ENCODE measurements around the gene ZNF320.
"Not testable (repeated sequence)": the region's sequence is repeated elsewhere in the genome, so short reads cannot be mapped to it uniquely, and the experiment has no call there.

ZNF320 gene

DNA sequence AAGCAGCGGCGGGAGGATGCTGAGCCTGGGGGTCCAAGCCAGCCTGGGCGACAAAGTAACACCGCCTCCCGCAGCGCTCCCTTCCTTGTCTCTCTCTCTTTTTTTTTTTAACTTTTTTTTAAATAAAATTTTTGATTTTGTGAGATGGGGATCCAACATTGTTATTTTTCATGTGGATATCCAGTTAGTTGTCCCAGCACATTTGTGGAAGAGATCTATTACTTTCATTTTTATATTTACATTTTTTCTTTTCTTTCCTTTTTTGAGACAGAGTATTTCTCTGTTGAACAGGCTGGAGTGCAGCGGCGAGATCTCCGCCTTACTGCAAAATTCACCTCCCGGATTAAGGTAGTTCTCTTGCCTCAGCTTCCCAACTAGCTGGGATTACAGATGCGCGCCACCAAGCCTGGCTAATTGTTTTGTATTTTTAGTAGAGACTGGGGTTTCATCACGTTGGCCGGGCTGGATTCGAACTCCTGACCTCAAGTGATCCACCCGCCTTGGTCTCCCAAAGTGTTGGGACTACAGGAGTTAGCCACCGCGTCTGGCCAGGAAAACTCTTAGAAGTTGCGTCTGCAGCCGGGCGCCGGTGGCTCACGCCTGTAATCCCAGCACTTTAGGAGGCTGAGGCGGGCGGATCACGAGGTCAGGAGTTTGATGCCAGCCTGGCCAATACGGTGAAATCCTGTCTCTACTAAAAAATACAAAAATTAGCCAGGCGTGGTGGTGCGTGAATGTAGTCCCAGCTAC, 45.9 kb upstream of the ZNF320 start:
- Histone ChIP-seq H3K36me3 (no peaks in the 10 kb centered on the region), H3K27me3 (no peaks in the 10 kb centered on the region), H3K4me1 (no peaks in the 10 kb centered on the region), H3K4me3 (ENCODE audit: low read depth, low read length) (peak overlapping the region; percentile 81), H3K9me3 (no peaks in the 10 kb centered on the region; the same call in 1 of the 2 replicates)
- TF ChIP-seq, protein P1, sequence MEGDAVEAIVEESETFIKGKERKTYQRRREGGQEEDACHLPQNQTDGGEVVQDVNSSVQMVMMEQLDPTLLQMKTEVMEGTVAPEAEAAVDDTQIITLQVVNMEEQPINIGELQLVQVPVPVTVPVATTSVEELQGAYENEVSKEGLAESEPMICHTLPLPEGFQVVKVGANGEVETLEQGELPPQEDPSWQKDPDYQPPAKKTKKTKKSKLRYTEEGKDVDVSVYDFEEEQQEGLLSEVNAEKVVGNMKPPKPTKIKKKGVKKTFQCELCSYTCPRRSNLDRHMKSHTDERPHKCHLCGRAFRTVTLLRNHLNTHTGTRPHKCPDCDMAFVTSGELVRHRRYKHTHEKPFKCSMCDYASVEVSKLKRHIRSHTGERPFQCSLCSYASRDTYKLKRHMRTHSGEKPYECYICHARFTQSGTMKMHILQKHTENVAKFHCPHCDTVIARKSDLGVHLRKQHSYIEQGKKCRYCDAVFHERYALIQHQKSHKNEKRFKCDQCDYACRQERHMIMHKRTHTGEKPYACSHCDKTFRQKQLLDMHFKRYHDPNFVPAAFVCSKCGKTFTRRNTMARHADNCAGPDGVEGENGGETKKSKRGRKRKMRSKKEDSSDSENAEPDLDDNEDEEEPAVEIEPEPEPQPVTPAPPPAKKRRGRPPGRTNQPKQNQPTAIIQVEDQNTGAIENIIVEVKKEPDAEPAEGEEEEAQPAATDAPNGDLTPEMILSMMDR (IDR thresholded peaks at IDR 0.05; ENCODE audit: low read depth, low read length), result no peak
- DNase-seq, result no peak

GRCh38 chr19:52942386-52943133, 45.1 kb upstream of the ZNF320 start:
- H3K4me1 ChIP-seq, result no peaks in the 10 kb centered on the region
- H3K4me3 ChIP-seq (ENCODE audit: low read depth, low read length), result peak overlapping the region; percentile 81
- peak; percentile 88 for DNase-seq
- H3K9me3 ChIP-seq, result no peaks in the 10 kb centered on the region
- TF ChIP-seq, protein P1 (IDR thresholded peaks at IDR 0.05; ENCODE audit: low read depth, low read length), result no peak
- H3K27me3 ChIP-seq, result no peaks in the 10 kb centered on the region
- no peaks in the 10 kb centered on the region for H3K36me3 ChIP-seq

DNA sequence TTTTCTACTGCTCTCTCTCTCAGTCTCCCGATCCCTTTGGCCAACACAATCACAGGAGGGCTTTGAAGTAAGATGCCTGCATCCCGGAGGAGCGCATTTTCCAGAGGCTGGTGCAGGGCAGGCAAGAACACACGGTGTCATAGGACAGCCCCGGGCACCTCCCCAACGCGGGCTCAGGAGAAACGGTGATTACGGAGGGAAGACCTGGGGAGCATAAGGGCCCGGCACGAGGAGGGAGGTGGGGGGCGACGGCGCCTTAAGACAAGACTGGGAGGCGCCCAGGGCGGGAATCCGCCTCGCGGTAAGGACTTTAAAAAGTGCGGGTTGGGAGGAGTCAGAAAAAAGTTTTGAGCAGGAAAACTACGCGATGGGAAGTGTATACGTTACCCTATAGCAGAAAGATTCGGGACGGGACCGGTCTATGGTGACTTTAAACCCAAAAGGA, 44.5 kb upstream of the ZNF320 start:
- peak overlapping the region; percentile 81 for H3K4me3 ChIP-seq (ENCODE audit: low read depth, low read length)
- no peaks in the 10 kb centered on the region for H3K9me3 ChIP-seq
- no peak for DNase-seq
- H3K27me3 ChIP-seq, result no peaks in the 10 kb centered on the region
- H3K4me1 ChIP-seq, result no peaks in the 10 kb centered on the region
- TF ChIP-seq, protein P1 (IDR thresholded peaks at IDR 0.05; ENCODE audit: low read depth, low read length), result no peak
- H3K36me3 ChIP-seq, result no peaks in the 10 kb centered on the region

DNA sequence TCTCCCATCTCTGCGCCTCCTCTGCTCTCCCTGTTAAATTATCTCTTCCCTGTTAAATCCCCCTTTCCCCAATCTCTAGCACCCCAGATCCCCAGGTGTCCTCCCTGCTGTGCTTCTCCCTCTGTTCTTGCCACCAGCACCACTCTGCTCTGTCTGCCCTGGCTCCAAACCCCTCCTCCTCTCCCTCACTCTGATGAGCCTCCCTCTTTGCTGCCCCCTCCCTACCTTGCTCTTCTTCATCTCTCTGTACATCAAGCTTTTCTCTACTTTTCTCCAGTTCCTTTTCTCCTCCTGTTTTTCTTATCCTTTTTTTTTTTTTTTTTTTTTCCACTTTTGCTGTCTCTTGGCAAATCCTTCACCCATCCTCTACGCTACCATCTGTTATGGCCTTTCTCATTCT, 44.1 kb upstream of the ZNF320 start:
- H3K4me3 ChIP-seq (ENCODE audit: low read depth, low read length), result peak overlapping the region; percentile 81
- not testable (repeated sequence) for H3K27me3 ChIP-seq, H3K36me3 ChIP-seq, H3K9me3 ChIP-seq, DNase-seq, H3K4me1 ChIP-seq

DNA sequence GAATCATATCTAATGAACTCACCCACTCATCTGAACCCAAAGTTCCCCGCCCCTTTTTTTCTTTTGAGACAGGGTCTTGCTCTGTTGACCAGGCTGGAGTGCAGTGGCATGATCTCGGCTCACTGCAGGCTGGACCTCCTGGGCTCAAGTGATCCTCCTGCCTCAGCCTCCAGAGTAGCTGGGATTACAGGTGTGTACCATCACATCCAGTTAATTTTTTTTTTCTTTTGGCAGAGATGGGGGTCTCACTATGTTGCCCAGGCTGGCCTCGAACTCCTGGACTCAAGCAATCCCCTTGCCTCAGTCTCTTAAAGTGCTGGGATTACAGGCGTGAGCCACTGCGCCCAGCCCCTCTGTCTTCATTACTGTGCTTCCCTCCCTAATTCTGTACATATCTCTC, 43.5 kb upstream of the ZNF320 start:
- H3K36me3 ChIP-seq; H3K4me3 ChIP-seq (ENCODE audit: low read depth, low read length); H3K27me3 ChIP-seq; H3K4me1 ChIP-seq; H3K9me3 ChIP-seq; DNase-seq: not testable (repeated sequence)

DNA sequence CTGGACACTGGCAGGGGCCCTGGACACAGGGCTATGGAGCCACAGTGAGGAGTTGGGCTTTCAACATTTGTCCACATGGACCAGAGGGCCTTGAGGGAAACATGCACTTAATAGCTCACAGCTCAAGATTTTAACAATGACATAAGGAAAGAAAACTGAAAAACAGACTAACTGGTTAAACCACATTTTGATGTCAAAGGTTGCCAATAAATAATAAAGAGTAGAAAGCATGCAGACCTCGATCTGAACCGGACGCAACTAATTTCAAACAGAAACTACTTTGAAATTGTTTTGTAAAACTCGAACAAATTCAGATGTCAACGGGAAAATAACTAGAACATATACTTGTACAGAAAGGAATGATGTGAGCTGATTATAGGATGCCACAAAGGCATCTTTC, 41.3 kb upstream of the ZNF320 start:
- Histone ChIP-seq H3K36me3 (no peaks in the 10 kb centered on the region), H3K4me3 (ENCODE audit: low read depth, low read length) (no peak overlapping the region), H3K9me3 (no peaks in the 10 kb centered on the region; the same call in 1 of the 2 replicates), H3K27me3 (no peaks in the 10 kb centered on the region), H3K4me1 (no peaks in the 10 kb centered on the region)
- DNase-seq, result no peak
- TF ChIP-seq, protein P1 (IDR thresholded peaks at IDR 0.05; ENCODE audit: low read depth, low read length), result no peak

- TF ChIP-seq, protein P1 (IDR thresholded peaks at IDR 0.05; ENCODE audit: low read depth, low read length), result no peak
- Histone ChIP-seq H3K9me3 (no peaks in the 10 kb centered on the region; the same call in 1 of the 2 replicates), H3K4me3 (ENCODE audit: low read depth, low read length) (no peak overlapping the region), H3K27me3 (no peaks in the 10 kb centered on the region), H3K4me1 (no peaks in the 10 kb centered on the region), H3K36me3 (no peaks in the 10 kb centered on the region)
- DNase-seq, result no peak
Observed at GRCh38 chr19:52936954-52937325, 39.5 kb upstream of the ZNF320 start.

Measured in BE2C (cell line).